DOHH2 (cell line): Measurements from ENCODE around the gene GNG8.

Experiments
- CTCF ChIP-seq: fragments of 200-600 bp; sonication (generic); IDR thresholded peaks from one replicate; pipeline ENCODE4 v1.5.1; 2014; ENCODE audit warnings: antibody characterized with exemption, mild to moderate bottlenecking, low read depth, low read length; ENCODE audit not compliant: poor library complexity, severe bottlenecking
- EZH2phosphoT487 ChIP-seq: fragments of 200-600 bp; sonication (generic); IDR thresholded peaks from 2 replicates; pipeline ENCODE4 v1.6.1; 2017; ENCODE audit warnings: borderline replicate concordance, mild to moderate bottlenecking, antibody characterized with exemption, low read length, moderate library complexity, mixed read lengths

GRCh38 chr19:46591254-46591653 is 44.7 kb downstream of the GNG8 start:
- TF ChIP-seq CTCF: no peak
- TF ChIP-seq EZH2phosphoT487: no peak
